Measurements from ENCODE around the gene PCDH1. TPM values are rescaled to one million over a fixed set of nuclear protein-coding genes. Genes with fewer than 3 reads are reported as not detected.
"Not testable (repeated sequence)": the region's sequence is repeated elsewhere in the genome, so short reads cannot be mapped to it uniquely, and the experiment has no call there.

The PCDH1 gene
- polyA plus RNA-seq, 3 donors, result 23.9 to 30.4 (median 24.8) TPM

GRCh38 chr5:141840280-141840812 is 37.9 kb downstream of the PCDH1 start:
- DNase-seq, result no peak

DNA sequence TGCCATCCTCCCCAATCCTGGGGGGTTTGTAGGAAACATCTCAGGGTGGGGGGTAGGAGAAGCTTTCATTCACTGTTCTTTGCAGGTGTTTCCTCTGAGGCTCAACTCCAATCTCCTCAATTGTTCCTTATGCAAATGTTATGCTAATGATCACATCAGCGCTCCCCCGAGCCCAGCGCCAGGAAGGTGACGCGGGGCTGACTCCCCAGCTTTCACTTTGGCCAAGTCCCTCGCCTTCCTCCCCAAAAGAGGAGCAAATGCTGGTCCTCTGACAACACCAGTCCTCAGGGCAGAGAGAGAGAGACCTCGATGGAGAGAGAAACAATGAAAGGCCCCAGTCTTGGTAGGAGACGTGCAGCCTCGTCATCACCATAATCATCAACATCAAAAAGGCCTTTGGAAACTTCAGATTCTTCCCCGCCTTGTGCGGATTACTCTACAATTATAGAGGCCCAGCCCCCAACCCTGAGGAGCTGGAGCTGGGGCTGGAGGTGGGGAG is 39.1 kb downstream of the PCDH1 start:
- DNase-seq, result no peak

DNA sequence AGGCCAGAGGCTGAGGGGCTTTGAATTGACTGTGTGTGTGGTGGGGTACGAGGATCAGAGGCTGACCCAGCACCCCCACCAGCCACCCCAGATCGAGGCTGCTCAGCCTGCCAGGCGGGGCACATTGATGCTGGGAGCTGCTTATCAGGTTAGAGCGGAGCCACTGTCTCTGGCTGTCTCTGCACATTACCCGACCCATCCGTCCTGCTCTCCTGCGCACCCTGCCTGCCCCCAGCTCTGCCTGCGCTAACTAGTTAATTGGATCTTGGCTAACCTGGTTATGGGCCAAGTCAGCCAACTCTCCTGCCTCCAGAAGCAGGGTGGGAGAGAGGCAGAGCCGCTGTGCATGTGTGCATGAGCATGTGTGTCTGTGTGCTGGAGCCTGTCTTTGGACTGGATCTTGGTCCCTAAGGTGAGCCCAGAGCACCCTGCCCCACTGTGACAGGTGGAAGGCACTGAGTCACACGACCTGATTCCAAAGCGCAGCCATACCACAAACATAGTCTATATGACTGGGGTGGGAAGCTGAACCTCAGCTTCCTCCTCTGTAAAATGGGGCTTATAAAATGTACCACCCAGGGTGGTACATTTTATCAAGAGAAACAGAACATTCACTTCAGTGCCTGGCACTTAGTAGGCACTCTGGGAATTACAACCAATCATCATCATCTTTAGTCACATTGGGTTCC is 39.7 kb downstream of the PCDH1 start:
- DNase-seq, result no peak

- DNase-seq, result no peak
Measured at GRCh38 chr5:141835928-141836670, 42.1 kb downstream of the PCDH1 start.

DNA sequence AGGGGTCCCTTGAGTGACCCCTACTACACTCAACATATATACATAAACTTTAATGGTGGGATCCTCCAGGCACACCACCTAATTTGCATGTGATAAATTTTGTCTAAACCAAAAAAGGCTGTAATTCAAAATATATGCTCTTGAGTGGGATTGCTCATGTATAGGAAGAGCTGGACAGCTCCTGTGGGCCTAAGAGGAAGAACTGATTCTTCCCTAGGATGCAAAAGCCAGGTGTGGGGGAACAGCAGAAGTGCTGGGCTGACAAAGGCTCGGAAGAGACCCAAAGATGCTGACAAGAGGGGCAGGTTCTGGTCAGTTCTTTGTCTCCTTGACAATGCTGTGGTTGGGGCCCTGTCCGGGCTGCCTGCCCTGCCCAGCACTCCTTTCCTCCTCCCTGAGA is 43.9 kb downstream of the PCDH1 start:
- no peak for DNase-seq

- DNase-seq, result no peak
Measured at GRCh38 chr5:141832131-141832530, 46.1 kb downstream of the PCDH1 start.

DNA sequence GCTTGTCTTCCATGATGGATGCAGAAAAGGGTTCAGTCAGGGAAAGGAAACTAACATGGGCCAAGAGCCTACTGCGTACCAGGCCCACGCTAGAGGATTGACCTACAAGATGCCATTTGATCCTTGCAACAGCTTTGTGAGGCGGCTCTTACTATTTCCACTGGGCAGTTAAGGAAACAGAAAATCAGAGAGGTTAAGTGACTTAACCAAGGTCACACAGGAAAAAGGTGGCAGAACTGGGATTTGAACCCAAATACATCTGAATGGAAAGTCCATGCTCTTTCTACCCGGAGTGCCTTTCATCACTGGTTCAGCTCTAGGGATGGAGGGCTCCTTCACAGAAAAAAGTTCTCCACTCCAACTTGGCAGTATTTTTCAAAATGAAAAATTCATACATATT is 50.0 kb downstream of the PCDH1 start:
- no peak for DNase-seq

DNA sequence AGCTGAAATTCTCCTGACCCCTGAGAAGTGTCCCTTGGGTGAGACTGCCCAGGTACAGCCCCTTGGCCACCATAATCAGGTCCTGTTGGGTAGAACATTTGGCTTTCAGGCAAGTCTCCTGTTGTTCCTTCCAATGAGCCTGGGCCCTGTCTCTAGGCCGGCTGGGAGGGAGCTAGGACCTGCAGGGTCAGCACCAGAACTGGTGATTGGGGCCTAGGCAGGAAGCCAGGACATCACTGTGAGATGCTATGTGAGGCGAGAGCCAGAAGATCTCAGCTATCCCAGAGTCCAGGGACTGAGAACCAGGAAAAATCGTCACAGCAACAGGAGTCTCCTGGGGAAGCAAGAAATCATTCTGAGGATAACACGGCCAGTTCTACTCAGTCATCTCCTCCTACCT is 51.5 kb downstream of the PCDH1 start:
- no peak for DNase-seq

DNA sequence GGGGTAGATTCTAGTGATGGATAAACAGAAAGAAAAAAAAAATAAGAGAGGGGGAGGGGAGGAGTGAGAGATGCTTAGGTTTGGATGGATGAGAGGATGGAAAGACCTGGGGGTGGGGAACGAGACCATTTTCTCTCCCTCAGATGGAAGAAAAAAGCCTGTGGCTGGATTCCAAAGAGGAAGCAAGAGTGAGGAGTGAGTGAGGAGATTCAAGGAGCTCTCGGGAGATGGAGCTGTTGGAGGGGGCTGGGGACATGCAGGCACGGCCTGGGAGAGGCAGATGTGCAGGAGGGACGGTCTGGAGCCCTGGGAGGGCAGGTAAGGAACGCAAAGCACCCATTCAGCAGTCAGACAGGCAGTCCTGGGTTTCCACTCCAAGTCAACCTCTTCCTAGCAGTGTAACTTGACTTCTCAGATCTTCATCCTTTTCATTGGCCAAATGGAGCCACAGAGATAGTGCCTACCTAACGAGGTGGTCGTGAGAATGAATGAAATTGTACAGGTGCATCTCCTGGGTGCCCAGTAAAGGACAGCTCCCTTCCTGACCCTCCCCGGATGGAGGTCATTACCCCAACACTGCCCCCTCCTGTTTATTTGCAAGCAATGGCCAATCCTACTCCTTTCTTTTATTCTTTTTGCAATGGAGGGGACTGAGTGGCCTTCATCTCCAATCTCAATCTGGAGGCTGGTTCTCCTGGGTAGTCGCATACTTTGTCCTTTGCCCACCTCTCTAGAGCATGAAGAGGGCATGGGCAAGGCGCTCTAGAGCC is 52.2 kb downstream of the PCDH1 start:
- DNase-seq, result no peak

- DNase-seq, result no peak
Measured at GRCh38 chr5:141825241-141825671, 53.0 kb downstream of the PCDH1 start.

DNA sequence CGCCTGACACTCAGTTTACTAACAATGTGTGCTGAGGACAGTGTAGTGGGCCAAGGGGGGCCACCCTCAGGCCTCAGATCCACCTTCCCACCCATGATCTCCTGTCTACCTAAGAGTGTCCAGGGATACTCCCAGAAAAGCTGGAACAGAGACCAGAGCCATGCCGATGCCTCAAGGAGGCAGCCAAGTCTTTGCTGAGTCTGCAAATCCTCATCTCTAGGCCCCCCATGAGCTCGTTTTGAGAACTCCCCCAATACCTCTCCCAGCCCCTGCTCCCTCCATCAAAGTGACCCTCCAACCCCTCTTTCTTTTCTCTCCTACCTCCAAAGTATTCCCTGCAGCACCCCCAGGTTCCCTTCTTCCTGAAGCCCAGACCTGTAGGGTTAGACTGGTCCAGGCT is 53.5 kb downstream of the PCDH1 start:
- no peak for DNase-seq

DNA sequence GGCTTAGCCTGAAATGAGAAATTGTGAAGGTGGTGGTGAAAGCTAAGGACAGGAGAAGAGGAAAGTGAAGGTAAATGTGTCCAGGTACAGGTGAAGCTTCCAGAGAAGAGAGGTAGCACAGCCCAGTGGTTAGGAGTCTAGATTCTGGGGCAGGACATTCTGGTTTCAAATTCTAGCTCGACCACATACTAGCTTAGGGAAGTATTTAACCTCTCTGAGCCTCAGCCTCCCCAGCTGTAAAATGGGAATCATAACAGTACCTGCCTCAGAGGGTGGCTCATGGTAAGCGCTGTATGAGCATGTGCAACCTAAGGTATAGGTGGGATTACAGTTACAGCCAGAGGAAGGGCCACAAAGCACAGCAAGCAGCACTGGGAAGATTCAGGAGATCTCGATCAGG is 55.2 kb downstream of the PCDH1 start:
- no peak for DNase-seq

DNA sequence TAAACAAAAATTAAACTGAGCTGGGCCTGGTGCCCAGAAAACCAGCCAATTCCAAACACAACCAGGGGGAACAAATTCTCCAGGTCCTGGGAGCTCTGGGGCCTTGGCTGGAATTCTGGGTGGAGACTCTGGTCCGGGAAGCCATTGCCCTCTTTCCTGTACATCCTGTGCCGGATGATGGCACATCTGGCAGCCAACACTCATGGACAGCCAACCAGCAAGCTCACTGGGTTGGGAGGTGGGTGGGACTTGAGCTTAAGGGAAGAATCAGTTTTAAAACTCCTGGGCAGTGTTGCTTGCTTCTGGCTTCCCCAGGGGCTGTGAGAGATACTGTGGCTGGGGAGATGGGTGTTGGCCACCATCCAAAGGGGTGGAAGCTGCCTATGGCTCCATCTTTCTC is 56.1 kb downstream of the PCDH1 start:
- no peak for DNase-seq

- no peak for DNase-seq
Measured at GRCh38 chr5:141821430-141821925, 56.7 kb downstream of the PCDH1 start.

- not testable (repeated sequence) for DNase-seq
Measured at GRCh38 chr5:141820686-141821085, 57.5 kb downstream of the PCDH1 start.

DNA sequence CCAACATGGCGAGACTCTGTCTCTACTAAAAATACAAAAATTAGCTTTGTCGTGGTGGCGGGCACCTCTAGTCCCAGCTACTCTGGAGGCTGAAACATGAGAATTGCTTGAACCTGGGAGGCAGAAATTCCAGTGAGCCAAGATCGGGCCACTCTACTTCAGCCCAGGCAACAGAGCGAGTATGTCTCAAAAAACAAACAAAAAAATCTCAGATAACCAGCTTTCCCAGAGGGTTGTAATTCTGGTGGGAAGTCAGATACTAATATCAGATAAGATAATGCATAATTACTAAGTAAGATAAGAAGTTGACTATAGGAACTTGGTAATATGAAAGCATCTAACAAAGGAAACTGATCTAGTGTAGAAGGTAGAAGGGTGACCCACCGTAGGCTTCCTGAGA is 60.6 kb downstream of the PCDH1 start:
- DNase-seq, result no peak

DNA sequence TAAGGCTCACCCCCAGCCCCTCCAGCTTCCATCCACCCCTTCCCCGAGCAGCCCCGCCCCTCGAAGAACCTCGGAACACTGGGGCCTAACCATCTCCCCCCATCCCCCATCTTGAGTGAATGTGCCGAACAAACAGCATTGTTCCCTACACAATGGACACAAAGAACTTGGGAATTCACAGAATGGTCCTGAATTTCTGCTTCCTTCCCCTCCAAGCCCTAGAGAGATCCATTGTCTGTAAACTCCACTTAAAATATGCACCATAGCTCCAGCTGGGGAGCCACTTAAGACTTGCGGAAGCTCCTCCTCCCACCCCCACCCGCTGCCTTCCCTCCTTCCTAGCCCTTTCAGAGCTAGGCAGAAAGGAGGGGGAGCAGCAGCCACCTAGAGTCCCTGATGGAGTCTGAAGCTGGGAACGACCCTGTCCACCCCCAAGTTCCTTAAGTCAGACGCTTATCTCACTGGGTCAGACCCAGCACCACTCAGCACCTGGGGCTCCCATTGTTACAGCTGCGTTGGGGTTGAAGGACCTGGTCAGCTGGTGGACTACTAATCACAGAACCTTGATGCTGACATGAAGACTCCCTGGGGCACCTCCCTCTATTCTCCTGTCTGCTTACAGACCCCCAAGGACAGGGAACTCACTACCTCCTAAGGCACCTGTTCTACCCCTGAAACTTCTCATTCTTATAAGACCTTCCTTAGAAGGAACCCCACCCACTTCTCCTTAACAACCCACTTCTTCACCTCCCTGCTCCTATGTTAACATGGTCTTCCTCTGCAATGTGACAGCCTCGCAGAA is 61.4 kb downstream of the PCDH1 start:
- no peak for DNase-seq

- no peak for DNase-seq
Measured at GRCh38 chr5:141815796-141816180, 62.4 kb downstream of the PCDH1 start.

GRCh38 chr5:141815051-141815795 is 63.0 kb downstream of the PCDH1 start:
- DNase-seq, result no peak
